GM21619 (cell line): Measurements from ENCODE around the gene PKP4.

Experiments
- ATAC-seq: cut with Tn5 transposase; IDR thresholded peaks from one replicate; pipeline ENCODE4 v1.9.1; 2021; ENCODE audit not compliant: unreplicated experiment

PKP4 gene

GRCh38 chr2:158539176-158540005, 82.6 kb downstream of the PKP4 start:
- ATAC-seq = no peak

- no peak for ATAC-seq
Observed at GRCh38 chr2:158542577-158542976, 85.8 kb downstream of the PKP4 start.

DNA sequence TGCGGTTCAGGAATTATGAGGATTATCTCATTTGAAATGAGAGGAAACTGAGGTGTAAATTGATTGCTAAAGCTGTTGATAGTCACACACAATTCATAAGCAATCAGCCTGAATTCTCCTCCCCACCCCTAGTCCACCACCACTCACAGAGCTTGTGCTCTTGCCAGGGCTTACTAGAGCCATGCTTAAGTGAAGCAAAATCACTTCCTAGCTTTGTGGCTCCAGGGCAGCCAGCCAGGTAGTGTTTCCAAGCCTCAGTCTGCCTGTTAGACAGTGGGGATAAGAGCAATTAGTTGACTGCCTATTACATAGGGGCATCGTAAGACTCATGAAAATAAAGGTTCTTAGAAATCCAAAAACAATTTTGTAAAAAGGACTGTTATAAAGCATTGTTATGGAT, 87.2 kb downstream of the PKP4 start:
- ATAC-seq = no peak

DNA sequence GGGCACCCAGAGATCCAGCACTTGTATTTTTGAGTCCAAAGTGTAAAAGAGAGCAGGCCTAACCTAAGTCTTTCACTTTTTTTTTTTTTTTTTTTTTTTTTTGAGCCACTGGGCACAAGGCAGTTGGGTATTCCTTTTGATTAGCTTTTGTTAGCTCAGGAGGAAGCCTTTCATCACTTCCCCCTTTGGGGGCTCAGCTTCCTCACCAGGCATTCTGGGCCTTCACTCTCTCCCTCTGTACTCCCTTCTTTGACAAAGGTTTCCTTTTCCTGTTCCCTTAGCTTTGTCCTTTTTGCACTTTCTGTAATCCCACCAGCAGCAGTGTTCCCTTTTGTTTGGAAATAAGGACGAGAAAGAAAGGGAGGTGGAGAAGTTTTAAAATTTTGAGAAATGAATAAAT, 88.2 kb downstream of the PKP4 start:
- no peak for ATAC-seq

- ATAC-seq = peak; percentile 73
Observed at GRCh38 chr2:158546412-158547144, 89.8 kb downstream of the PKP4 start.

- ATAC-seq = no peak
Observed at GRCh38 chr2:158553257-158553656, 96.5 kb downstream of the PKP4 start.

GRCh38 chr2:158554996-158555395, 98.2 kb downstream of the PKP4 start:
- no peak for ATAC-seq

DNA sequence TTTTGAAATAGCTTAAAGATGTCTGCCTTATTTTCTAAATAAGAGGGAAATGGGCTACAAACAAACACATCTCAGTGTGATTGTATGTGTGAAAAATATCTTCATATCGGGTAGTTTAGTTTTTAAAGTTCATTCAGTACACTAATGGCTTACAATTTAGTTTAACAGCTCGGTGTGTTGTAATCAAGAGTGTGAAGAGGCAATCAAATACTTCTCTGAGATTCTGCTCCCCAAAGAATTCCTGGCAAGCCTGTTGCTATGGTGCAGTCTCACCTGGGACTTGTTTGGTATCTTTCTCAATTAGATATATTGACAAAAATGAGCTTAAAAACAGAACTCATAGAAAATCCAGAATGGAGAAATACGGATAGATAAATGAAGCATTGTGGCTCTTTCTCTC, 99.4 kb downstream of the PKP4 start:
- ATAC-seq = no peak

DNA sequence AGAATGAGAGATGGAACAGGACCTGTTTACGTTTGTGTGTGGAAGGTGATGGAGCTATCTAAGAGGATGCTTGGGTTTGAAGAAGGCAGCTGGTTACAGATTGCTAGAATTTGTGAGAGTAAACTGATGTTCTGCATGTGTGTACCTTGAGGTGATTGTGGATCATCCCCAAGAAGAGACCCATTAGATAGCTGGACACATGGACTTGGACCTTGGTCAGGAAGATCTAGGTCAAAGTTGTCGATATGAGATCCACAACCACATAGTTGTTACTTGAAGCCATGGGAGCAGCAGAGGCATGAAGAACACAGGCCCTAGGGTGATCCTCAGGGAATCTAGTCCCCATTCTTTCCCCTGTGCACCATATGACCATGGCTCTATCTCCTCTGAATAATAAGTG, 101.0 kb downstream of the PKP4 start:
- no peak for ATAC-seq

- no peak for ATAC-seq
Observed at GRCh38 chr2:158559252-158559651, 102.5 kb downstream of the PKP4 start.

DNA sequence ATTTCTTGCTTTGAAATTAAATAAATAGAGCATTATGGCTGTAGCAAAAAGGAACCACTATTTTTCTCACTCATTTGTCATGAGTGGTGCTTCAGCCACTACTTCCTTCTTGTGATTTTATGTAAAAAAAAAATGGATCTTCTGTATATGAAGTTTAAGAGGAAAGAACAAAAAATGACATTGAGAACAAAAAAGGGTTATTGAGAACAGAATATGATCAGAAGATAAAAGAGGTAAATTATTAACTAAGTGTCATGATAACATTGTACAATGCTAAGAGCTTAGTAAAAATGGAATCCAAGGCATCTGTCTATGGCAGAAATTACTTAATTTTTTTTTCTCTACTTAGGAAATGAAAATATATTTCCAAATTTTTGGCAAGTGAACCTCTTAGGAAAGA, 103.5 kb downstream of the PKP4 start:
- ATAC-seq = no peak

- ATAC-seq = no peak
Observed at GRCh38 chr2:158561054-158561453, 104.3 kb downstream of the PKP4 start.

DNA sequence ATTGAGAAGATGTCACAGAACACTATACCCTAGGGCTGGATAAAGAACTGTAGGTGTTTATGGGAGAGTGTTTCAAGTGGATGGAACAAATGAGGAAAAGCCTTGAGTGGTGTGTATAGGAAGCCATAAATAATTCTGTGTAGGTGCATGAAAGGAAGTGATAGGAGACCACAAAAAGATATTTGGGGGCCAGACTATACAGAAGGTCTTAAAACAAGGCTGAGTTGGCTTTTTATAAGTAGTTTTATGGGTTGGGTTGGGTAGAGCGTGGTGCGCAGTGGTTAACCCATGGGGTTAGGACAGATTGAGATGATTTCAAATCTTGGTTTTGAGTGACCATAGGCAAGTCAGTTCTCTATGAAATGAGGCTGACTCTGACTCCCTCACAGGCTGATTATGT, 110.5 kb downstream of the PKP4 start:
- ATAC-seq = no peak

DNA sequence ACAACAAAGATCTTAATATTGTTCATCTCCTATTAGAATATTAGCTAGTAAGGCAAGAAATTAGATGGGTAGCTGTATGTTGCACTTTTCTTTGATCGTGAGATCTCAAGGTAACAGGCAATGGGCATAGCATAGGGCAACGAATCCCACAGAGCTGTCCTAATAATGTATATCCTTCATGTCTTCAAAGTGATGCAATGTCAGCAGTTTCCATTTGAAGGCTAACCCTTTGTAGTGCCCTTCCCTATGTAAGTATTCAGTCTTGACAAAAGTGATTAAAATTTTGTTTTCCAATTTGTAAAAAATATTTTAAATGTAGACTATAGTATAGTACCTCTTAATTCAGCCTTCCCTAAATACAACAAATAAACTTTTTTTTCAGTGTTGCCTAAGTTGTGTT, 112.5 kb downstream of the PKP4 start:
- no peak for ATAC-seq

- ATAC-seq = no peak
Observed at GRCh38 chr2:158570869-158571268, 114.1 kb downstream of the PKP4 start.

DNA sequence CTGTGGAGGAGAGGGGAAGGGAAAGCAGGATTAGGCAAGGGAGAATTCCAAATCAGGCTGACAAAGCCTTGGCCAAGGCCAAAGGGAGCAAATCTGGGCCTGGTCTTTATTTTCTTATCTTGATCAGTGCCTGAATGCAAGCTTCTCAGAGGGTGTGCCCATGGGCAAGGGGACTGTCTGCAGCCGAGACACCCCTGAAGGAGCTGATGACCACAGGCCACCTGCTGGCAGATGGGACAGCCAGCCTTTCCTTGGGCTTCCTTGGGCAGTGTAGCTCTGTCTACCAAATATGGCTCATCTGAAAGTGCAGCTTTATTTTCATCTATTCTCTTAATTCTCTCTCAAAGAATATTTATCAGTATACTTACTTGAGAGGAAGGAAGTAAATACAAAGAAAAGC, 117.0 kb downstream of the PKP4 start:
- no peak for ATAC-seq

DNA sequence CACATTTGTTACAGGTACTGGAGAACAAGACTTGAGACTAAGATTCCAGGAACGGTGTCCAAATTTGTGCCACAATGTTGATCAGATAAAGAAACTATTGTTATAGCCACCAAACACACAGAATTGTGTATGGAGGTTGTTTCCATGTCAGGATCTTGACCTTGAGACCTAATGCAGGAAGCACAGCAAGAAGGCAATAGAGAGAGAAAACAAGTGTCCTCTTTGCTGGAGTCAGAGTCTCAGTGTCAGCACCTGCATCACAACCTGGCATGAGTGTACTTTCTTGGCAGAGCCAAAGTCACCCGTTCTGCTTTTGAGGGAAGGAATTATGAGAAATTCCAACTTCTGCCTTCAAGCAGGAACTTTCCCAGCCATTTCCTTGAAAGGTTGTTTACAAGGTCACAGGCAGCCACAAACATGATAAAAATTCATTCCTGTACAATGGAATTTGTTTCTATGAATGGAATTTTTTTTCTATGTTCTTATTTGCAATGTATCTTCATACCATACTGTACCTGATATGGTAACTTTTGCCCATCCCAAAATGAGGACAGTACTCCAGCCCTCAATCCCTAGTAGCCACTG, 118.4 kb downstream of the PKP4 start:
- no peak for ATAC-seq

- no peak for ATAC-seq
Observed at GRCh38 chr2:158577141-158577540, 120.4 kb downstream of the PKP4 start.

GRCh38 chr2:158578703-158579330, 122.1 kb downstream of the PKP4 start:
- ATAC-seq = peak; percentile 88

- no peak for ATAC-seq
Observed at GRCh38 chr2:158579928-158580327, 123.2 kb downstream of the PKP4 start.

DNA sequence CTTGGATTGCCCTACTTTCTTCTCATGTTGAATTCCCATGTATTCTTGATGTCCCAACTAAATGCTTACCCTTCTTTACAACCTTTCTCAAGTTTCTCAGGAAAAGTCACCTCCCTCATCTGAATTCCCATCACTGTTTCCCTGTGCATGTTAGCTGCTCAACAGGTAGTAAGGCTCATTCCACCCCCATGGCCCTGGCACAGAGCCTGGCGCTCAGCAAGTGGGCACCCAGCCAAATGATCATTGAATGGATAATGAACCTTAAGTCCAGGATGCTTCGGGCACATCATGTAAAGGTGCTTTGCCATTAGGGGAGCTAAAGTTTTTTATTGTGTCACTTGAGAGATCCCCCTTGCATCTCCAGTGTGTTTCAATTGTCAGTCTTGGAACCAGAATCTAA, 124.0 kb downstream of the PKP4 start:
- ATAC-seq = no peak

GRCh38 chr2:158582670-158583069, 125.9 kb downstream of the PKP4 start:
- no peak for ATAC-seq
